GM18520 (cell line): ENCODE results near the gene AMPD2.
A peak's percentile ranks its signal among the peaks of the same experiment; 100 is the strongest.
"Not testable (repeated sequence)": the region's sequence is repeated elsewhere in the genome, so short reads cannot be mapped to it uniquely, and the experiment has no call there.

Source experiments
- ATAC-seq: cut with Tn5 transposase; IDR thresholded peaks from one replicate; pipeline ENCODE4 v1.9.1; 2021; ENCODE audit not compliant: unreplicated experiment

AMPD2 gene

DNA sequence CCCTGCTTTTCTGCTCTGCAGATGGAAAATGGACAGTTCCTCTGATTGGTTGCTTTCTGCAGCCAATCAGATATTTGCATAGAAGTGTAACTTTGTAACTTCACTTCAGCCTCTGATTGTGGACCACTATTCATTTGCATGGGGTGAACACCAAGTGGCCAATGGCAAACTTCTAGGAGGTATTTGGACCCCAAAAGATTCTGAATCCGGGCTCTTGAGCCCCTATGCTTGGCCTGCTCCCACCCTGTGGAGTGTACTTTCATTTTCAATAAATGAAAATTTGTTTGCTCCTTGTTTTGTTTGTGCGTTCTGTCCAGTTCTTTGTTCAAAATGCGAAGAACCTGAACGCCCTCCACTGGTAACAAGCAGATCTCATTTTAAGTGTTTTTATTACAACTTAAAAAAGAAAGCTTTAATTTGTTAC is 29.9 kb downstream of the AMPD2 start:
- ATAC-seq, result no peak

GRCh38 chr1:109650609-109651008 is 31.0 kb downstream of the AMPD2 start:
- ATAC-seq, result no peak

DNA sequence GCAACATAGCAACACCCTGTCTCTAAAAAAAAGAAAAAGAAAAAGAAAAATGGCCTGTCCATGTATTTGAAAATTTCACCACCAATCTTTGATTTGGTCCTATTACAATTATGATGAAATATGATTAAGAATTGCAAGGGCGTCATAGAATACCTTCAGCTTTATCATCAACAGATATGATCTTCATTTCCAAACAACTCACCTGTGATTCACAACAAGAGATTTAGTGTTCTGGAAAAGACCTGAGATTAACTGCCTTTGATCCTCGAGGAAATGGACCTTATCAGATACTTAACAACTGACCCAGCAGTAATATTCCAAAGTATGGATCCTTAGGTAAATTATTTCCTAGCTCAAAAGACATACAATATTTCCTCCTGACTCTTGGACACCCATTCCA is 32.8 kb downstream of the AMPD2 start:
- ATAC-seq, result no peak

- ATAC-seq, result no peak
These were observed 33.7 kb downstream of the AMPD2 start for GRCh38 chr1:109653306-109653705.

GRCh38 chr1:109654519-109654918 is 34.9 kb downstream of the AMPD2 start:
- ATAC-seq, result no peak

DNA sequence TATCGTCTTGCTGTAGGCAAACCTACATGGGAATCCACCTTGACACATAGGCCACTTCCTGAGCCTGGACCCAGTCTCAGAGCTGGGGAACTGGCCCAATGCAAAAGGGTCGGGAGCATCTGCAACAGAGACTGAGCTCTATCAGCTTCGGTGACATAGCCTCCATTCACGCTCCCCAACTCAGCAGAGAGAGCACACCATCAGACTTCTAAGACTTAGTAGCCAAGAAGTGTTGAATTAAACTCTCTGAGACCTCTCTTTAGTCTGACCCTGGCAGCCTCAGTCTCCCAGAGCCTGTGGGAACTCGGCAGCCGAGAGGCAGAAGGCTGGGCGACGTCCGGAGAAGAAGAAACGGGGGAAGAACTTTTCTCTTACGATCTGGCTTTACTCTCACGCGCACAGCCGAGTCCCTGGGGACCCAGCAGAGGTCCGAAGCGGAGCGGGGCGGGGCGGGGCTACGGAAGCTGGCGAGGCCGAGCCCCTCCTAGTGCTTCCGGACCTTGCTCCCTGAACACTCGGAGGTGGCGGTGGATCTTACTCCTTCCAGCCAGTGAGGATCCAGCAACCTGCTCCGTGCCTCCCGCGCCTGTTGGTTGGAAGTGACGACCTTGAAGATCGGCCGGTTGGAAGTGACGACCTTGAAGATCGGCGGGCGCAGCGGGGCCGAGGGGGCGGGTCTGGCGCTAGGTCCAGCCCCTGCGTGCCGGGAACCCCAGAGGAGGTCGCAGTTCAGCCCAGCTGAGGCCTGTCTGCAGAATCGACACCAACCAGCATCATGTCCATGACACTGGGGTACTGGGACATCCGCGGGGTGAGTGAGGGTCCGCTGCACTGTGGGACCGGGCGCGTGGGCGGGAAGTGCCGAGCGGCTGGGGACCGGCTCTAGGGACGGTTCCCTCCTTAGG is 36.2 kb downstream of the AMPD2 start, which contains the start of gene GSTM4:
Gene GSTM4 (plus strand): TSS at position 485 of the 905 bp plus-strand sequence. CDS start 291 bp downstream, at position 776.
- peak; percentile 50 for ATAC-seq

GRCh38 chr1:109657395-109657794 is 37.8 kb downstream of the AMPD2 start:
- ATAC-seq, result no peak

- no peak for ATAC-seq
These were observed 38.3 kb downstream of the AMPD2 start for GRCh38 chr1:109657970-109658369.

DNA sequence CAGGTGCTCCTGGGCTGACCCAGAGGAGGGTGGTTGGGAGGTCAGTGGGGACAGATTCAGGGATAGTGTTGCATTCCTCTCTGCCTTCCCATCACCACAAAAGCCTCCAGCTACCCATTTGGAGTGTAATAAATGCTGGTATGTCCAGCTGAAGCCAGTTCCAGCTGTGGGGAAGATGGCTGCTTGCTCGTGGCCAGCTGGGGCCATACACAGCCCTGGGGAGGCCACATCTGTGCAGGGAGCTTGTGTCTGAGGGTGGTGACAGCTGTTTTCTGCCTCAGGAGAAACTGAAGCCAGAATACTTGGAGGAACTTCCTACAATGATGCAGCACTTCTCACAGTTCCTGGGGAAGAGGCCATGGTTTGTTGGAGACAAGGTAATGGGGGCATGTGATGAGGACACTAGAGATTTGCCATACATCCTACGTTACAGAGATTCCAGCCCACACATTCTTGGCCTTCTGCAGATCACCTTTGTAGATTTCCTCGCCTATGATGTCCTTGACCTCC is 39.0 kb downstream of the AMPD2 start:
- ATAC-seq, result no peak

DNA sequence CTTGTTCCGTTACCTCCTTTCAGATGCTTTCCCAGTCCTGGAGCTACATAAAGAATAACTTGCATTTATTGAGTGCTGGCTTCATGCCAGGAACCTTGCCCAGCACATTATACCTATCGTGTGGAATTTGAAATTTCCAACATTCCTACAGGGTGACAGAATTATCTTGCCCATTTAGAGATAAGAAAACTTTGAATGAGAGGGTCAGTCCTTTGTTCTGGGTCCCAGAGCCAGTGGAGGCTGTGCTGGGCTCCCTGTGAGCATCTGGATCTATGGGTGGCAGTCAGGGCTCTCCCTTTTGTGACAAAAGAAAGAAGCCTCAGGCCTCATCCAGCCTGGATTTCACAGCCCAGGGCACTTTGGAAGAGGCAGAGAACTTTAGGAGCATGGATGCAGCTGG is 39.5 kb downstream of the AMPD2 start:
- ATAC-seq, result no peak

DNA sequence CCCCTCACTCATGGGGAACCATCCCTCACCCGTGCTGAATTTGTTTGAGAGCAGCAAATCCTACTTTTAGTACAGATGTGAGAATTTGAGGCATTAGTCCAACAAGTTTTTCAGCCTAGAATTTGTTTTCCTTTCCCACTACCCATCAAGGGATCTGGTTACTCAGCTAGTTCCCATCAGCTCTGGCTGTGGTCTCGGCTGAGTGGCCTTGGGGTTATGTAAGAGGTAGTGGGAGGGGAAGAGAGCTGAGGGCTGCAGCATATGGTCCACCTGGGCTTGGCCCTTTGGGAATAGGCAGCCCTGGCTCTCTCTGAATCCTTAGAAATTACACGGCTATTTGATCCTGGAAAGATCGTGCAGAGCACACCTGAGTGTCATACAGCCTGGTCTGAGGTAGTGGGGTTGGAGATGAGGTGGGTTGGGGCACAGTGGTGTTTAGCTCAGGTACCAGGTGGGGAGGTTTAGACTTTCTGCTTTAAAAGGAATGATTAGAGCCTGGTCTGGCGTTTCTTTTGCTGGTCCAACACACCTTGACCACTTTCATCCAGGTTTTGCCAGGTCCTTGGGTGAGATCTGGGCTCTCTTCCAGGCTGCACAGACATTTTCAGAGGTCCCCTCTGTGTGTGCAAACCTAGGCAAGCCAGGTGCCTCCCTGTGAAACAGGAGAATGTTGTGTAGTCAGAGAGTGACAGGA is 40.5 kb downstream of the AMPD2 start:
- no peak for ATAC-seq

DNA sequence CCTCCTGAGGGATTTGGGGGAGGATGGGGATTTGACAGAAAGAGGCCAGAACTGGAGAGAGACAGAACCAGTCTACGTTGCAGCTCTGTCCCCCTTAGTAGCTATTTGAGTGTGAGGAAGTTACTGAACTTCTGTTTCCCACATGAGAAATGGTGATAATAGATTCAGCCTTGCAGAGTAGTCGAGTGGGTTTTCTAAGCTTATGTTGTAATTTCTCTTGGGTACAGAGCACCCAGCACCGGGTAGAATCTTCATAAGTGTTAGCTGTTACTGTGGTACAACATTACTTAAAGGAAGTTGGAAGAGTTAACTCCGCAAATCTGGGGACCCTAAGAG is 41.0 kb downstream of the AMPD2 start:
- not testable (repeated sequence) for ATAC-seq

- no peak for ATAC-seq
These were observed 41.8 kb downstream of the AMPD2 start for GRCh38 chr1:109661391-109661790.

- no peak for ATAC-seq
These were observed 45.0 kb downstream of the AMPD2 start for GRCh38 chr1:109664671-109665070.

GRCh38 chr1:109667452-109668122 is 48.0 kb downstream of the AMPD2 start, which contains the start of gene GSTM2:
TSS of gene GSTM2 (plus strand) at chr1:109668057. CDS start at chr1:109668116, 59 bp downstream.
- ATAC-seq, result no peak

- no peak for ATAC-seq
These were observed 48.6 kb downstream of the AMPD2 start for GRCh38 chr1:109668123-109668775.

GRCh38 chr1:109669246-109669948 is 49.8 kb downstream of the AMPD2 start:
- ATAC-seq, result no peak

GRCh38 chr1:109669949-109670302 is 50.3 kb downstream of the AMPD2 start:
- ATAC-seq, result not testable (repeated sequence)

DNA sequence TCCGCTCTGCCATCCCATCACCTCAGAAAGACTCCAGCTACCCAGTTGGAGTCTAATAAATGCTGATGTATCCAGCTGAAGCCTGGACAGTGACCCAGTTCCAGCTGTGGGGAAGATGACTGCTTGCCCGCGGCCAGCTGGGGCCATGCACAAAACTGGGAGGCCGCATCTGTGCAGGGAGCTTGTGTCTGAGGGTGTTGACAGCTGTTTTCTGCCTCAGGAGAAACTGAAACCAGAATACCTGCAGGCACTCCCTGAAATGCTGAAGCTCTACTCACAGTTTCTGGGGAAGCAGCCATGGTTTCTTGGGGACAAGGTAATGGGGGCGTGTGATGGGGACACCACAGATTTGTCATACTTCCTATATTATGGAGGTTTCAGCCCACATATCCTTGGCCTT is 51.4 kb downstream of the AMPD2 start:
- ATAC-seq, result no peak

DNA sequence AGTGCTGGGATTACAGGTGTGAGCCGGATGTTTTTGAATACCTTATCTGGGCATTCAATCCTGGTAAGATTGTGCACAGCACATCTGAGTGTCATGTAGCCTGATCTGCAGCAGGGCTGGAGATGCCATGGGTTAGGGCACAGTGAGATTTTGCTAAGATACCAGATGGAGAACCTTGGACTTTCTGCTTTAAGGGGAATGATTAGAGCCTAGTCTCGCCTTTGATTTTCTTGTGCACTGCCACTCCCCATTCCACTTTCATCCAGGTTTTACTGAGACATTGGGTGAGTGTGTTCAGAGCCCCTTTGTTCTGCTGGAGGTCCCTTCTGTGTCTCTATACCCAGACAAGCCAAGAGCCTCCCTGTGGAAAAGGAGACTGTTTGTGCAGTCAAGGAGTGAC is 54.2 kb downstream of the AMPD2 start:
- ATAC-seq, result not testable (repeated sequence)
